HG03039 (cell line): ENCODE data around the gene UTP25.
A peak's percentile ranks its signal among the peaks of the same experiment; 100 is the strongest.
"Not testable (repeated sequence)": the region's sequence is repeated elsewhere in the genome, so short reads cannot be mapped to it uniquely, and the experiment has no call there.

ENCODE experiments used
- ATAC-seq: cut with Tn5 transposase; IDR thresholded peaks from one replicate; pipeline ENCODE4 v1.9.1; 2021; ENCODE audit warnings: mild to moderate bottlenecking, moderate library complexity; ENCODE audit not compliant: unreplicated experiment

The UTP25 gene

GRCh38 chr1:209870151-209870831 lies 42.5 kb downstream of the UTP25 start:
- no peak for ATAC-seq

GRCh38 chr1:209871006-209871405 lies 43.2 kb downstream of the UTP25 start:
- ATAC-seq = no peak

GRCh38 chr1:209871430-209871829 lies 43.7 kb downstream of the UTP25 start:
- no peak for ATAC-seq

- no peak for ATAC-seq
These were observed 45.5 kb downstream of the UTP25 start for GRCh38 chr1:209873067-209873799.

- ATAC-seq = no peak
These were observed 47.7 kb downstream of the UTP25 start for GRCh38 chr1:209875515-209875914.

GRCh38 chr1:209876078-209876800 lies 48.5 kb downstream of the UTP25 start:
- ATAC-seq = no peak

- no peak for ATAC-seq
These were observed 49.5 kb downstream of the UTP25 start for GRCh38 chr1:209877087-209877764.

GRCh38 chr1:209878964-209879363 lies 51.2 kb downstream of the UTP25 start:
- ATAC-seq = no peak

- ATAC-seq = no peak
These were observed 51.8 kb downstream of the UTP25 start for GRCh38 chr1:209879539-209879938.

- no peak for ATAC-seq
These were observed 52.3 kb downstream of the UTP25 start for GRCh38 chr1:209880031-209880430.

GRCh38 chr1:209881619-209882018 lies 53.8 kb downstream of the UTP25 start:
- no peak for ATAC-seq

GRCh38 chr1:209882286-209882685 lies 54.5 kb downstream of the UTP25 start:
- no peak for ATAC-seq

GRCh38 chr1:209882942-209883340 lies 55.2 kb downstream of the UTP25 start:
- no peak for ATAC-seq

GRCh38 chr1:209883341-209883971 lies 55.7 kb downstream of the UTP25 start:
- no peak for ATAC-seq

- no peak for ATAC-seq
These were observed 56.5 kb downstream of the UTP25 start for GRCh38 chr1:209884249-209884648.

GRCh38 chr1:209884665-209885117 lies 56.9 kb downstream of the UTP25 start:
- peak; percentile 96 for ATAC-seq

- no peak for ATAC-seq
These were observed 57.8 kb downstream of the UTP25 start for GRCh38 chr1:209885403-209886218.

- ATAC-seq = no peak
These were observed 58.4 kb downstream of the UTP25 start for GRCh38 chr1:209886219-209886536.

- ATAC-seq = not testable (repeated sequence)
These were observed 60.7 kb downstream of the UTP25 start for GRCh38 chr1:209888291-209889076.
